HG02571 (cell line): ENCODE measurements around the gene U2AF2.

Source experiments
- ATAC-seq: cut with Tn5 transposase; IDR thresholded peaks from one replicate; pipeline ENCODE4 v1.9.1; 2021; ENCODE audit warnings: mild to moderate bottlenecking, moderate library complexity; ENCODE audit not compliant: unreplicated experiment

U2AF2 gene

GRCh38 chr19:55687281-55688201 lies 32.7 kb downstream of the U2AF2 start:
- no peak for ATAC-seq

GRCh38 chr19:55688422-55689218 lies 33.8 kb downstream of the U2AF2 start:
- no peak for ATAC-seq

GRCh38 chr19:55689411-55690108 lies 34.7 kb downstream of the U2AF2 start:
- no peak for ATAC-seq

GRCh38 chr19:55690109-55690768 lies 35.4 kb downstream of the U2AF2 start:
- ATAC-seq, result no peak

- no peak for ATAC-seq
Observed at GRCh38 chr19:55690769-55691545, 36.1 kb downstream of the U2AF2 start.

GRCh38 chr19:55691561-55692481 lies 37.0 kb downstream of the U2AF2 start:
- ATAC-seq, result no peak

- ATAC-seq, result no peak
Observed at GRCh38 chr19:55692681-55693081, 37.8 kb downstream of the U2AF2 start.

- no peak for ATAC-seq
Observed at GRCh38 chr19:55693336-55693974, 38.6 kb downstream of the U2AF2 start.

GRCh38 chr19:55694241-55694655 lies 39.4 kb downstream of the U2AF2 start:
- ATAC-seq, result no peak

- no peak for ATAC-seq
Observed at GRCh38 chr19:55694656-55695491, 40.0 kb downstream of the U2AF2 start.

- no peak for ATAC-seq
Observed at GRCh38 chr19:55695511-55696290, 40.9 kb downstream of the U2AF2 start.

- no peak for ATAC-seq
Observed at GRCh38 chr19:55696301-55697068, 41.6 kb downstream of the U2AF2 start.

GRCh38 chr19:55697069-55697440 lies 42.2 kb downstream of the U2AF2 start:
- no peak for ATAC-seq

GRCh38 chr19:55697698-55698097 lies 42.9 kb downstream of the U2AF2 start:
- ATAC-seq, result no peak

- ATAC-seq, result no peak
Observed at GRCh38 chr19:55698256-55698655, 43.4 kb downstream of the U2AF2 start.

- no peak for ATAC-seq
Observed at GRCh38 chr19:55699221-55699620, 44.4 kb downstream of the U2AF2 start.
